Chondrocyte (in vitro differentiated cells): ENCODE results near the gene AKT3. TPM values are rescaled to one million over a fixed set of nuclear protein-coding genes. Genes with fewer than 3 reads are reported as not detected.
"Not testable (repeated sequence)": the region's sequence is repeated elsewhere in the genome, so short reads cannot be mapped to it uniquely, and the experiment has no call there.

Experiments
- DNase-seq: peaks from one replicate; pipeline ENCODE4 v3.0.0; 2021; ENCODE audit warnings: mixed read lengths, low spot score
- H3K27ac Mint-ChIP-seq: one replicate; pipeline ENCODE4 v1.8.0; 2021; ENCODE audit warnings: mild to moderate bottlenecking, moderate library complexity, mixed read lengths; ENCODE audit not compliant: unreplicated experiment
- H3K27me3 Mint-ChIP-seq: 2 replicates; pipeline ENCODE4 v1.8.0; 2021; ENCODE audit warnings: low read depth, mixed read lengths
- H3K36me3 Mint-ChIP-seq: 2 replicates; pipeline ENCODE4 v1.8.0; 2021; ENCODE audit warnings: low read depth, mixed read lengths
- H3K4me1 Mint-ChIP-seq: 2 replicates; pipeline ENCODE4 v1.8.0; 2021; ENCODE audit warnings: low read depth, mild to moderate bottlenecking, mixed read lengths
- H3K4me3 Mint-ChIP-seq: one replicate; pipeline ENCODE4 v1.8.0; 2021; ENCODE audit warnings: mild to moderate bottlenecking, moderate library complexity, mixed read lengths; ENCODE audit not compliant: unreplicated experiment
- H3K9me3 Mint-ChIP-seq: 2 replicates; pipeline ENCODE4 v1.8.0; 2021; ENCODE audit warnings: low read depth, mixed read lengths
- total RNA-seq: library from RNA; stranded (reverse); gene quantifications from 3 replicates; pipeline ENCODE4 v1.2.1, GENCODE V29; 2021
- TF ChIP-seq, protein P1 (sequence below): fragments of 200-600 bp; sonication (generic); IDR thresholded peaks from 2 replicates; pipeline ENCODE4 v1.5.0; 2021; ENCODE audit warnings: antibody characterized with exemption, mild to moderate bottlenecking, moderate library complexity

Gene AKT3
- total RNA-seq, 1 donor from 2014 or later: 111 TPM

DNA sequence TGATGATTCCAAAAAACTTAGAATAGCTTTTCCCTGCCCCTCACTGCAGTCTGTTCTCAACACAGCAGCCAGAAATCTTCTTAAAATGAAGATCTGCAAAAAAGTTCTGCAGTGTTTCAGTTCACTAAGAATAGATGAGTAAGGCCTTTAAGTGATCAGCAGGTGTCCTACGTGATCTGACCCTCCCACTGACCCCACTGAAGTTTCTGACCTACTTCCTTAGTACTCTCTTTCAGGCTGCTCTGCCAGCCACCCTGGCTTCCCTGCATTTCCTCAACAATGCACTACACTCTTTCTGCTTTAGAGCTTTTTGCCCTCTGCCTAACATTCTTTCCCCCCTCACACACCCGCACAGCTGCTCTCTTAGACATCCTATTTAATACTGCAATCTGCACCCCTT, 182.5 kb downstream of the AKT3 start:
- no peak for DNase-seq
- Mint-ChIP-seq H3K4me3 (no peak overlapping the region), H3K27ac (no peak overlapping the region), H3K9me3 (no peaks in the 10 kb centered on the region), H3K27me3 (no peaks in the 10 kb centered on the region), H3K36me3 (peaks cover 1% of the 10 kb centered on the region), H3K4me1 (peaks cover 2% of the 10 kb centered on the region)
- TF ChIP-seq, protein P1, sequence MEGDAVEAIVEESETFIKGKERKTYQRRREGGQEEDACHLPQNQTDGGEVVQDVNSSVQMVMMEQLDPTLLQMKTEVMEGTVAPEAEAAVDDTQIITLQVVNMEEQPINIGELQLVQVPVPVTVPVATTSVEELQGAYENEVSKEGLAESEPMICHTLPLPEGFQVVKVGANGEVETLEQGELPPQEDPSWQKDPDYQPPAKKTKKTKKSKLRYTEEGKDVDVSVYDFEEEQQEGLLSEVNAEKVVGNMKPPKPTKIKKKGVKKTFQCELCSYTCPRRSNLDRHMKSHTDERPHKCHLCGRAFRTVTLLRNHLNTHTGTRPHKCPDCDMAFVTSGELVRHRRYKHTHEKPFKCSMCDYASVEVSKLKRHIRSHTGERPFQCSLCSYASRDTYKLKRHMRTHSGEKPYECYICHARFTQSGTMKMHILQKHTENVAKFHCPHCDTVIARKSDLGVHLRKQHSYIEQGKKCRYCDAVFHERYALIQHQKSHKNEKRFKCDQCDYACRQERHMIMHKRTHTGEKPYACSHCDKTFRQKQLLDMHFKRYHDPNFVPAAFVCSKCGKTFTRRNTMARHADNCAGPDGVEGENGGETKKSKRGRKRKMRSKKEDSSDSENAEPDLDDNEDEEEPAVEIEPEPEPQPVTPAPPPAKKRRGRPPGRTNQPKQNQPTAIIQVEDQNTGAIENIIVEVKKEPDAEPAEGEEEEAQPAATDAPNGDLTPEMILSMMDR: no peak

DNA sequence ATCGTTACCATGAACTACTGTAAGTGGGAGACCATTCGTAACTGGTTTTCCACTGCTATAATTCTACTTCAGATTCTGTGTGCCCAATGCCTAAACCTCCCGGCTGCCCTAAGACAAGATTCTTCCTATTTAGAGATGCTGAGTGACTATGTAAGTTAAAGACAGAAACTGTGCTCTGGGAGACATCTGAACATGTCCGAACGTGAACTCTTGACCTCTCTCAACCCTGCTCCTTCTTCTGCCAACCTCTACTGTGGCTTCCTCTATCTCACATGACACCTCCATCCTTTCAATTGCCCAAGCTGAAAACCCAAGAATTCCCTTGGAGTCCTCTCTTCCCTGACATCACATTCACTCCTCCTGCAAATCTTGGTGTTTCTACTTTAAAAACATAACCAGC, 182.9 kb downstream of the AKT3 start:
- Mint-ChIP-seq H3K27ac (no peak overlapping the region), H3K9me3 (no peaks in the 10 kb centered on the region), H3K4me3 (no peak overlapping the region), H3K4me1 (no peaks in the 10 kb centered on the region), H3K36me3 (peaks cover 1% of the 10 kb centered on the region), H3K27me3 (no peaks in the 10 kb centered on the region)
- DNase-seq: no peak
- TF ChIP-seq, protein P1: no peak

DNA sequence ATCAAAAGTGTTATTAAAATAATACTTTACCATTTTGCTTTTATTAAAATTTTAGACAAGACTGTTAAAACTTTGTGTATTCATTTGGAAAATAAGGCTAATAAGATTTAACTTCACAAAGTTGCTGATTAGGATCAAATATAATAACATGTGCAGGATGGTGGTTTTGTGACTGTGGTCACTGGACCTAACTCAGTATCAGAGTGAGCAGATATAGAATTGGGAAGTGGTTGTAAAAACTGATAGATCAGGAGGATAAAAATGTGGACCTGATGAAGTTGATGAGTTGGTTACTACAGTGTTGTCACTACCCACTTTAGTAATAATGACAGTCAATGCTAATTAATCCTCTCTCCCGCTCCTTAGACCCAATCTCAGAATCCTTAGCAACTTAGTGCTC, 186.4 kb downstream of the AKT3 start:
- no peak for DNase-seq
- peaks cover 8% of the 10 kb centered on the region for H3K36me3 Mint-ChIP-seq
- TF ChIP-seq, protein P1: no peak
- no peaks in the 10 kb centered on the region for H3K9me3 Mint-ChIP-seq
- H3K27ac Mint-ChIP-seq: no peak overlapping the region
- no peaks in the 10 kb centered on the region for H3K4me1 Mint-ChIP-seq
- no peaks in the 10 kb centered on the region for H3K27me3 Mint-ChIP-seq
- H3K4me3 Mint-ChIP-seq: no peak overlapping the region

DNA sequence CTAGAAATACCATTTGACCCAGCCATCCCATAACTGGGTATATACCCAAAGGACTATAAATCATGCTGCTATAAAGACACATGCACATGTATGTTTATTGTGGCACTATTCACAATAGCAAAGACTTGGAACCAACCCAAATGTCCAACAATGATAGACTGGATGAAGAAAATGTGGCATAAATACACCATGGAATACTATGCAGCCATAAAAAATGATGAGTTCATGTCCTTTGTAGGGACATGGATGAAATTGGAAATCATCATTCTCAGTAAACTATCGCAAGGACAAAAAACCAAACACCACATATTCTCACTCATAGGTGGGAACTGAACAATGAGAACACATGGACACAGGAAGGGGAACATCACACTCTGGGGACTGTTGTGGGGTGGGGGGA, 187.9 kb downstream of the AKT3 start:
- not testable (repeated sequence) for H3K4me1 Mint-ChIP-seq, H3K27me3 Mint-ChIP-seq, H3K9me3 Mint-ChIP-seq, H3K4me3 Mint-ChIP-seq, H3K27ac Mint-ChIP-seq, DNase-seq, H3K36me3 Mint-ChIP-seq

DNA sequence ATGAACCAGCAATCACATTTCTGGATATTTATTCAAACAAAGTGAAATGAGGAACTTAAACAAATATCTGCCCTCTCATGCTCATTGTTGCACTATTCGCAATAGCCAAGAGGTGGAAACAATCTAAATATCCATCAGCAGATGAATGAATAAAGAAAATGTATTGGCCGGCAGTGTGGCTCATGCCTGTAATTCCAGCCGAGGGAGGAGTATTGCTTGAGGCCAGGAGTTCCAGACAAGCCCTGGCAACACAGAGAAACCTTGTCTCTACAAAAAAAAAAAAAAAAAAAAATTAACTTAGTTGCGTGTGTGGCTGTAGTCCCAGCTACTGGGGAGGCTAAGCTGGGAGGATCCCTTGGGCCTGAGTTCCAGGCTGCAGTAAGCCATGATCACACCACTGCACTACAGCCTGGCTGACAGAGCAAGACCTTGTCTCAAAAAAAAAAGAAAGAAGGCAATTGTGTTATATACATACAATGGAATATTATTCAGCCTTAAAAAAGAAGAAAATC, 191.4 kb downstream of the AKT3 start:
- Mint-ChIP-seq H3K4me3 (no peak overlapping the region), H3K9me3 (peaks cover 4% of the 10 kb centered on the region), H3K36me3 (peaks cover 11% of the 10 kb centered on the region), H3K4me1 (peaks cover 7% of the 10 kb centered on the region), H3K27me3 (no peaks in the 10 kb centered on the region), H3K27ac (peak overlapping the region; percentile 5)
- TF ChIP-seq, protein P1: peak; percentile 26
- DNase-seq: no peak

DNA sequence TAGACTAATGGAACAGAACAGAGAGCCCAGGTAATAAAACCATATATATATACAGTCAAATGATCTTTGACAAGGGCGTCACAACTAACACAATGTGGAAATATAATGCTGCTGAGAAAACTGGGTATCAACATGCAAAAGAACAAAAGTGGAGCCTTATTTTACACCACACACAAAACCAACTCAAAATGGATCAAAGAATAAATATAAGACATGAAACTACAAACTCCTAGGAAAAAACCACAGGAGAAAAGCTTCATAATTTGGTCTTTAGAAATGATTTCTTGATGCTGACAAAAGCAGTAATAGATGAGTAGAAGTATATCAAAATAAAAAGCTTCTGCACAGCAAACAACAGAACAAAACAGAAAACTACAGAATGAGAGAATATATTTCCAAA, 192.2 kb downstream of the AKT3 start:
- Mint-ChIP-seq H3K27ac (no peak overlapping the region), H3K4me3 (no peak overlapping the region), H3K36me3 (peaks cover 12% of the 10 kb centered on the region), H3K4me1 (peaks cover 7% of the 10 kb centered on the region), H3K27me3 (no peaks in the 10 kb centered on the region), H3K9me3 (peaks cover 8% of the 10 kb centered on the region)
- TF ChIP-seq, protein P1: no peak
- no peak for DNase-seq

DNA sequence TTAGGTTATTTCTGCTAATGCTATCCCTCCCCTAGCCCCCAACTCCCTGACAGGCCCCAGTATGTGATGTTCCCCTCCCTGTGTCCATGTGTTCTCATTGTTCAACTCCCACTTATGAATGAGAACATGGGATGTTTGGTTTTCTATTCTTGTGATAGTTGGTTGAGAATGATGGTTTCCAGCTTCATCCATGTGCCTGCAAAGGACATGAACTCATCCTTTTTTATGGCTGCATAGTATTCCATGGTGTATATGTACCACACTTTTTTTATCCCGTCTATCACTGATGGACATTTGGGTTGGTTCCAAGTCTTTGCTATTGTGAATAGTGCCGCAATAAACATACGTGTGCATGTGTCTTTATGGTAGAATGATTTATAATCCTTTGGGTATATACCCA, 200.5 kb downstream of the AKT3 start:
- not testable (repeated sequence) for DNase-seq, H3K27ac Mint-ChIP-seq, H3K4me3 Mint-ChIP-seq, H3K27me3 Mint-ChIP-seq, H3K4me1 Mint-ChIP-seq
- Mint-ChIP-seq H3K36me3 (peaks cover 33% of the 10 kb centered on the region), H3K9me3 (peaks cover 28% of the 10 kb centered on the region)
